ENCODE data around the gene SLAIN1.
"Not testable (repeated sequence)": the region's sequence is repeated elsewhere in the genome, so short reads cannot be mapped to it uniquely, and the experiment has no call there.

The SLAIN1 gene

GRCh38 chr13:77697217-77698103 is at the start of gene SLAIN1:
Gene SLAIN1 (plus strand): TSS chr13:77697687. CDS start chr13:77697914, 227 bp downstream.
- H3K9me3 Mint-ChIP-seq, result no peaks in the 10 kb centered on the region
- peak within 1 kb of the TSS; percentile 90 for H3K27ac Mint-ChIP-seq
- peak within 1 kb of the TSS; percentile 91 for H3K4me3 Mint-ChIP-seq
- H3K36me3 Mint-ChIP-seq, result peaks cover 6% of the 10 kb centered on the region
- peaks cover 31% of the 10 kb centered on the region for H3K4me1 Mint-ChIP-seq
- peak; percentile 67 to 89 for DNase-seq (ENCODE audit: low spot score in 2 of 2)
- peak; percentile 82 for ATAC-seq

DNA sequence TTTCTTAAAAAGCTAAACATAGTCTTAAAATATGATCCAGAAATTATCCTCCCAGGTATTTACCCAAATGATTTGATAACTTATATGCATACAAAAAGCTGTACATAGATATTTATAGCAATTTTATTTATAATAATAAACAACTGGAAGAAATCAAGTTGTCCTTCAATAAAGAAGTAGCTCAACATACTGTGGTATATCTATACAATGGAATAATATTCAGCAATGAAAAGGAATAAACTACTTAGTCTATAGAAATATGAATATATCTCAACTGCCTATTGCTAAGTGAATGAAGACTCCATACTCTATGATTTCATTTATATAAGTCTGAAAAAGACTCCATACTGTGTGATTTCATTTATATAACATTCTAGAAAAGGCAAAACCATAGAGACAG is 47.1 kb upstream of the SLAIN1 start:
- no peaks in the 10 kb centered on the region for H3K36me3 Mint-ChIP-seq
- H3K4me3 Mint-ChIP-seq, result no peak overlapping the region
- H3K9me3 Mint-ChIP-seq, result no peaks in the 10 kb centered on the region
- H3K4me1 Mint-ChIP-seq, result no peaks in the 10 kb centered on the region
- DNase-seq (ENCODE audit: low spot score in 2 of 2), result no peak
- no peak for ATAC-seq
- H3K27ac Mint-ChIP-seq, result no peak overlapping the region

DNA sequence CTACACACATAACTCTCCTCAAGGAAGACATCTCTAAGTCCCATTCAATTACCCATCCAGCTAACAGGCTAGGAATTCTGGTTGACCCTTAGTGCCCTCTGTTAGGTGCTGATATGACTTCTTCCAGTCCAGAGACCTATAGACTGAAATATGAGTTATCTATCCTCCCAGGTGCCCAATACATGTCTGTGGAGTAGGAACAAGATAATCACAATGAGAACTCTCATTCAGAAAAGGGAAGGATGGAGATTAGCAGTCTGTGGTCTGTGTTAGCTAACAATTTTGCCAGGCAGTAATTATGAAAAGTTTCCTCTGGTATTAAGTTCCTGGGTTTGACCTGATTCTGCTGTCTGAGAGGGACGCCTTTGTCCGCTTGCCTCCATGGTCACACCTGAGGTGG is 44.2 kb upstream of the SLAIN1 start:
- H3K36me3 Mint-ChIP-seq, result no peaks in the 10 kb centered on the region

GRCh38 chr13:77660016-77660415 is 37.5 kb upstream of the SLAIN1 start:
- not testable (repeated sequence) for H3K27ac Mint-ChIP-seq; H3K9me3 Mint-ChIP-seq; DNase-seq (ENCODE audit: low spot score in 2 of 2); H3K4me3 Mint-ChIP-seq; ATAC-seq; H3K4me1 Mint-ChIP-seq; H3K36me3 Mint-ChIP-seq

More for the DNA sequence above, 44.2 kb upstream of the SLAIN1 start:
- ATAC-seq (no peak), DNase-seq (ENCODE audit: low spot score in 2 of 2) (no peak)
- Mint-ChIP-seq H3K9me3 (no peaks in the 10 kb centered on the region), H3K4me3 (no peak overlapping the region), H3K4me1 (no peaks in the 10 kb centered on the region), H3K27ac (no peak overlapping the region)

GRCh38 chr13:77660841-77661250 is 36.6 kb upstream of the SLAIN1 start:
- H3K4me1 Mint-ChIP-seq, result no peaks in the 10 kb centered on the region
- no peak overlapping the region for H3K4me3 Mint-ChIP-seq
- no peak overlapping the region for H3K27ac Mint-ChIP-seq
- H3K9me3 Mint-ChIP-seq, result no peaks in the 10 kb centered on the region
- no peak for DNase-seq (ENCODE audit: low spot score in 2 of 2)
- H3K36me3 Mint-ChIP-seq, result no peaks in the 10 kb centered on the region
- no peak for ATAC-seq

- not testable (repeated sequence) for DNase-seq (ENCODE audit: low spot score in 2 of 2); H3K9me3 Mint-ChIP-seq; H3K36me3 Mint-ChIP-seq; H3K4me1 Mint-ChIP-seq; H3K27ac Mint-ChIP-seq; H3K4me3 Mint-ChIP-seq; ATAC-seq
These were observed 35.2 kb upstream of the SLAIN1 start for GRCh38 chr13:77662301-77662700.

DNA sequence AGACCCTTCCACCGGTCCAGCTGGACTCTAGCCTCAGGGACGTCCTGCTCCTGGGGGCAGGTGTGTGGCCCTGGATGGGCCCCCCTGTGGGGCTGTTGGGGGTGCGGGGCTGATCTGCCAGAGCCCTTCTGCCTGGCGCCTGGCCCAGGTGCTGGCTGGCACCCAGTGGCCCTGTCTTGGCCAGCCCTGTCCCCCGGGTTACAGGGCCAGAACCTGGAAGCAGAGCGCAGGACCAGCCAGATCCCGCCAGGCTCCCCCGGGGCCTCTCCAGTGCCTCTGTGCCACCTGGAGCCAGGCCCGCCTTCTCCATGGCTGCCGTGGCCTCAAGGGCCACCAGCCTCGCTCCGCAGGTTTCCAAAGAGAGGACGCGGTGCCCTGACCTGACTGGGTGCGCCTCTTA is 34.7 kb upstream of the SLAIN1 start:
- H3K27ac Mint-ChIP-seq; ATAC-seq; DNase-seq (ENCODE audit: low spot score in 2 of 2); H3K4me1 Mint-ChIP-seq; H3K9me3 Mint-ChIP-seq; H3K4me3 Mint-ChIP-seq; H3K36me3 Mint-ChIP-seq: not testable (repeated sequence)

GRCh38 chr13:77674852-77675251 is 22.6 kb upstream of the SLAIN1 start:
- no peak for DNase-seq (ENCODE audit: low spot score in 2 of 2)
- no peak for ATAC-seq
- no peak overlapping the region for H3K4me3 Mint-ChIP-seq
- H3K27ac Mint-ChIP-seq, result no peak overlapping the region
- no peaks in the 10 kb centered on the region for H3K36me3 Mint-ChIP-seq
- H3K4me1 Mint-ChIP-seq, result peaks cover 6% of the 10 kb centered on the region
- H3K9me3 Mint-ChIP-seq, result peaks cover 5% of the 10 kb centered on the region

DNA sequence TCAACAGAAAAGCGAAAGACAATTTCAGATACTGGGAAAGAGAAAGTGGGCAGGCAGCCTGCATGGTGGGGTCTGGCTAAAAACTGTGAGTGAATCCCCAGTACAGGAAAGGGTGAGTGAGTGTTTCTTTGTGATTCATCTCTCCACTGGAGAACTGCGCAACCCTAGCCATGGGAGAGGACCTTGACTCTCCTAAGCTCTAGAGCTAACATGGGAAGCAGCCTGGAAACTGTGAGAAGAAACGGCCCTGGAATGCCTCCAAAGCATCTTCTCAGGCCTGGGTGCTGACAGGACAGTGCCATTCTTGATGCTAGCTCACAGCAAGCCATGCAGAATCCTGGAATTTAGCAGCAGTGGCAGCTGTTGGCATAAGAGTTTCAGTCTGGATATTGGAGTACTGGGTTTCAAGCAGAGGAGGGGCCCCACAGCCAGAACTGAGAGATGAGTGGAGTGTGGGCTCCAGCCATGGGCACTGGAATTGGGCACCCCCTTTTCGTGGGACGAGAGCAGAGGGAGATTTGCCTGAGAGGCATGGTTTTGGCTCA is 18.7 kb upstream of the SLAIN1 start:
- Mint-ChIP-seq H3K27ac (no peak overlapping the region), H3K36me3 (no peaks in the 10 kb centered on the region), H3K4me3 (no peak overlapping the region), H3K9me3 (no peaks in the 10 kb centered on the region), H3K4me1 (no peaks in the 10 kb centered on the region)
- DNase-seq (ENCODE audit: low spot score in 2 of 2) (no peak), ATAC-seq (no peak)

DNA sequence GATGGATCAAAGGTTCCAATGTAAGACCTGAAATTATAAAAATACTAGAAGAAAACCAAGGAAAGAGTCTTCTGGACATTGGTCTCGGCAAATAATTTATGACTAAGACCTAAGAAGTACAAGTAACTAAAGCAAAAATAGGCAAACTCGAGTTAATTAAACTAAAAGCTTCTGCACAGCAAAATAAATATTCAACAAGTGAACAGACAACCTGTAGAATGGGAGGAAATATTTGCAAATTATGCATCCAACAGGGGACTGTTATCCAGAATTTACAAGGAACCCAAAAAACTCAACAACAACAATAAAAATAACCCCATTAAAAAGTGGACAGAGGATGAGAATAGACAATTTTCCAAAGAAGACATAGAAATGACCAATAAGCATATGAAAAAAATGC is 9.7 kb upstream of the SLAIN1 start:
- ATAC-seq (no peak), DNase-seq (ENCODE audit: low spot score in 2 of 2) (no peak)
- no peak overlapping the region for H3K4me3 Mint-ChIP-seq
- H3K27ac Mint-ChIP-seq, result no peak overlapping the region
- no peaks in the 10 kb centered on the region for H3K9me3 Mint-ChIP-seq
- no peaks in the 10 kb centered on the region for H3K36me3 Mint-ChIP-seq
- no peaks in the 10 kb centered on the region for H3K4me1 Mint-ChIP-seq

GRCh38 chr13:77691871-77692270 is 5.6 kb upstream of the SLAIN1 start:
- no peak overlapping the region for H3K27ac Mint-ChIP-seq
- ATAC-seq, result no peak
- no peaks in the 10 kb centered on the region for H3K9me3 Mint-ChIP-seq
- peaks cover 9% of the 10 kb centered on the region for H3K4me1 Mint-ChIP-seq
- H3K36me3 Mint-ChIP-seq, result no peaks in the 10 kb centered on the region
- H3K4me3 Mint-ChIP-seq, result no peak overlapping the region
- DNase-seq (ENCODE audit: low spot score in 2 of 2), result no peak

- no peaks in the 10 kb centered on the region for H3K9me3 Mint-ChIP-seq
- H3K36me3 Mint-ChIP-seq, result no peaks in the 10 kb centered on the region
- no peak for DNase-seq (ENCODE audit: low spot score in 2 of 2)
- no peak for ATAC-seq
- H3K27ac Mint-ChIP-seq, result no peak overlapping the region
- no peak overlapping the region for H3K4me3 Mint-ChIP-seq
- H3K4me1 Mint-ChIP-seq, result peaks cover 13% of the 10 kb centered on the region
These were observed 4.6 kb upstream of the SLAIN1 start for GRCh38 chr13:77692746-77693448.

- H3K27ac Mint-ChIP-seq, result no peak overlapping the region
- no peak overlapping the region for H3K4me3 Mint-ChIP-seq
- peaks cover 1% of the 10 kb centered on the region for H3K36me3 Mint-ChIP-seq
- H3K4me1 Mint-ChIP-seq, result peaks cover 13% of the 10 kb centered on the region
- no peak for ATAC-seq
- H3K9me3 Mint-ChIP-seq, result no peaks in the 10 kb centered on the region
- no peak for DNase-seq (ENCODE audit: low spot score in 2 of 2)
These were observed 4.0 kb upstream of the SLAIN1 start for GRCh38 chr13:77693449-77693940.

- peaks cover 6% of the 10 kb centered on the region for H3K36me3 Mint-ChIP-seq
- peaks cover 31% of the 10 kb centered on the region for H3K4me1 Mint-ChIP-seq
- ATAC-seq (no peak), DNase-seq (ENCODE audit: low spot score in 2 of 2) (no peak)
- no peaks in the 10 kb centered on the region for H3K9me3 Mint-ChIP-seq
- peak overlapping the region; percentile 91 for H3K4me3 Mint-ChIP-seq
- no peak overlapping the region for H3K27ac Mint-ChIP-seq
These were observed 1.2 kb upstream of the SLAIN1 start for GRCh38 chr13:77696006-77696878.

- DNase-seq (ENCODE audit: low spot score in 2 of 2), result no peak
- no peaks in the 10 kb centered on the region for H3K9me3 Mint-ChIP-seq
- H3K4me1 Mint-ChIP-seq, result peaks cover 31% of the 10 kb centered on the region
- peak; percentile 6 for ATAC-seq
- peak overlapping the region; percentile 91 for H3K4me3 Mint-ChIP-seq
- peak overlapping the region; percentile 12 for H3K27ac Mint-ChIP-seq
- peaks cover 6% of the 10 kb centered on the region for H3K36me3 Mint-ChIP-seq
These were observed 639 bp upstream of the SLAIN1 start for GRCh38 chr13:77696879-77697216.
